GF-D8 (cell line): Measurements from ENCODE around the gene CD9.

ENCODE experiments used
- DNase-seq: peaks from one replicate; lab custom pipeline; 2025; lab: John Stamatoyannopoulos, UW

The CD9 gene

DNA sequence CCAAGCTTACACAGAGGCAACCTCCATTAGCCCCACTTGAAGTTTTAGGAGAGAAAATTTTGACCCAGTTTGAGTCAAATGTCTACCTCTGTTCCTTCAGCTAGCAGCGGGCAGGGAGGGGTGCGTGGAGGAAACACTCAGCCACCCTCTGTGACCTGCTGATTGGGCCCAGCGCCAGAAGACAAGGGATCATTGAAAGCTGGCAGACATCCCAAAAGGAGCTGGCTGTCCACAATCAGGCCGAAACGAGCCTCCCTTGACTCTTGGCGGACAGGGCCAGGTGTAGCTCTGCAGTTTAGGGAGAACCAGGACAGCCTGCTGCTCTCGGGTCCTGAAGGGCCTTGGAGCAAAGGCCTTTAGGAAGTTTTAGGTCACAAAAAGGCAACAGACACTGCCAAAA, 41.3 kb downstream of the CD9 start:
- no peak for DNase-seq

DNA sequence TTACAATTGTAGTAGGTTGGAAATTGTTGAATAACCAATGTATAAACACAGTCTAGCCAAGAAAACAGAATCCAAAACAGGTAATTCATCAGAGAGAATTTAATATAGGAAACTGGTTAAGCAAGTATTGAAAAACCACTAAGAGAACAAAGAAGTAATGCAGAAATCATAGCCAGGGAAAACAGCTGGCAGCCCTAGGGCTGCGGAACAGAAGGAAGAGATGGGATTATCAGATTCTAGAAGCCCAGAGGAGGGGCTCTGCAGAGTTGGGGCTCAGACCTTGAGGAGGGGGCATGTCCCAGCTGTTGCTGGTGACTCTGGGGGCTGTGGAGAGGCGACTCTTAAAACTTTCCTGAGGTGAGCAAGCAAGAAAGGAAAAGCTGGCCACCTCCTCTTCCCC, 49.4 kb downstream of the CD9 start:
- no peak for DNase-seq

GRCh38 chr12:6250343-6250742, 50.1 kb downstream of the CD9 start:
- DNase-seq: no peak

DNA sequence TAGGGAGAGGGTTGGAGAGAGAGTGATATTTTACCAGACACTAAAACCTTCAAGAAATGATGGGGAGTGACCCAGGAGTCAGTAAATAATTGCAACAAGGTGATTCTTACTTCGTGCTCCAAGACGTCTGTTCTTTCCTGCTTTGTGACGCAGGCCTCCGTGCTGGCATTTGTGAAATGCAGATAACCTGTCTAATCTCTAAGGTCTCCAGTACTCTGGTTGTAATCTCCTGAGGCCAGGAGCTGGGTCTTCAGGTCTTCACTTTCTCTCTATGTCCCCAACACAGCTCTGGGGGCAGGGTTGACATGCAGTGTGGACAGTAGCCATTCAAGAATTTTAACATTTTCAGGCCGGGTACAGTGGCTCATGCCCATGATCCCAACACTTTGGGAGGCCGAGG, 53.1 kb downstream of the CD9 start:
- DNase-seq: no peak

- no peak for DNase-seq
Observed at GRCh38 chr12:6254491-6254890, 54.3 kb downstream of the CD9 start.

DNA sequence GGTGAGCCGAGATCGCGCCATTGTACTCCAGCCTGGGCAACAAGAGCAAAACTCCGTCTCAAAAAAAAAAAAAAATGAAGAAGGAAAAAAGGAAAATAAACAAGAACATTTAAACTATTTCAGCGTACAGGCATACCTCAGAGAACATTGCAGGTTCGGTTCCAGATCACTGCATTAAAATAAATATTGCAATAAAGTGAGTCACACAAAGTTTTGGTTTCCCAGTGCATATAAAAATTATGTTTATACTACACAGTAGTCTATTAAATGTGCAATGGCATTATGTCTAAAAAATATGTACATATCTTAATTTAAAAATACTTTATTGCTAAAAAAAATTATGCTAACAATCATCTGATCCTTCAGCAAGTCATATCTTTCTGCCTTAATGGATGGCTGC, 56.8 kb downstream of the CD9 start:
- DNase-seq: no peak

GRCh38 chr12:6262211-6262610, 62.0 kb downstream of the CD9 start:
- DNase-seq: no peak

DNA sequence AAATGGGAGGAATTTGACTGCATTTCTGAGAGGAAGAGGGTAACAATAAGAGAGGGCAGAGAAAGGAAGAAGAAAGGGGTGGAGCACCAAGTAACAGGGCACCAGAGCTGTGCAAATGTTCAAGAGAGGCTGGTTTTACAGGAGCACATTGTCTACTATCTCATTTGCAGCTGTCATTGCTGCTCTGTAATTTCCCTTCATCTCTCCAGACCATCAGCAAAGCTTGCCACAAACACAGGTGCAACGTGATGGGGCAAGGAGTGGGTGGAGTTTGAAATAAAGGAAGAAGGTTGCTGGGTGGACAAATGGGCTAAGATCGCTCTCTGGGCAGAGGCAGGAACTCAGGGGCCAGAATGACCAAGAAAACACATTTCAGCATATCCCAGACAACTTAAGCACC, 62.4 kb downstream of the CD9 start:
- DNase-seq: peak; percentile 68

DNA sequence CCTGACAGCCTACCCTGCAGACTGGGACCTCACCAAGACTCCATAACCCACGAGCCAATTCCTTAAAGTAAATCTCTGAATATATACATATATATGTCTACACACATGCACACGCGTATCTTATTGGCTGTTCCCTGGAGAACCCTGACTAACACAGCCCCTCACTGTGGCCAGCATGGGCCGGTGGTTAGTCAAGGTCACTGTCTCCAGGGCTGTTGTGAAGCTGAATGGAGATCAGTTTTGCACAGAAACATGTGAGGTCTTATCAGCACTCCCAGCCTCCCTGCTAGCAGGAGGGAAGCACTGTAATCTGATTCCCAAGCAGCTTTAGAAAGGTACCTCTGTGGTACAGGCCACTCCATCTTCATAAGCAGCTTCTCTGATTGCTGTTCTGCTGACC, 63.7 kb downstream of the CD9 start:
- no peak for DNase-seq

GRCh38 chr12:6264402-6265037, 64.3 kb downstream of the CD9 start:
- no peak for DNase-seq

GRCh38 chr12:6265038-6265405, 64.8 kb downstream of the CD9 start:
- no peak for DNase-seq

- no peak for DNase-seq
Observed at GRCh38 chr12:6266541-6266966, 66.4 kb downstream of the CD9 start.

GRCh38 chr12:6266971-6267721, 66.9 kb downstream of the CD9 start:
- DNase-seq: no peak

DNA sequence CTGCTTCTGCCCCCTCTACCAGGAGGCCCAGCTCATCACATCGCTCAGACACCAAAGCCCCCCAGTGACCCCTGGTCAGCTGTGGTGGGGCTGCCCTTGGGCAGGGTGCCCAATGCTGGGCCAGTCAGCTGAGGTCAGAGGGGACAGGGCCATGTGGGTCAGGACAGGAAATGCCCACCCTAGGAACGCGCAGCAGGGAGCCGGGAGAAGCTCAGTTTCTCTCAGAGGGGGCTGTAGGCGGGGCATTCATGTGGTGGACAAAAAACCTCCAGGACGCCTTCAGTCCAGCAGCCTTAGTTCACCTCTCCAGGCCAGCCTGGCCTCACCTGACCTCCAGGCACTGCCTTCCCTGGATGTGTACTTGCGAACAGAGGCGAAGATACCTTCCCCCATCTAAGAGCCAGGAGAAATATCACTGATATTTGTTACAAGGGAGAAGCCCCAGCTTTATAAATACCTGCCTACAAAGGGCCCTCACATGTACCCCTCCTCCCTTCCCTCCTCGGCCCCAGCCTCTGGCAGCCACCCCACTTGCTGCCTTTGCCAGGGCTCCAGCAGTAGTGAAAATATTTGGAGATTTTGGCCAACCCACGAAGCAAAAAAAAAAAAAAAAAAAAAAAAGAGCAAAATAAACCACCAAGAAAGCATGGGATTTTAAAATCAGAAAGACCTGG, 68.4 kb downstream of the CD9 start:
- no peak for DNase-seq

DNA sequence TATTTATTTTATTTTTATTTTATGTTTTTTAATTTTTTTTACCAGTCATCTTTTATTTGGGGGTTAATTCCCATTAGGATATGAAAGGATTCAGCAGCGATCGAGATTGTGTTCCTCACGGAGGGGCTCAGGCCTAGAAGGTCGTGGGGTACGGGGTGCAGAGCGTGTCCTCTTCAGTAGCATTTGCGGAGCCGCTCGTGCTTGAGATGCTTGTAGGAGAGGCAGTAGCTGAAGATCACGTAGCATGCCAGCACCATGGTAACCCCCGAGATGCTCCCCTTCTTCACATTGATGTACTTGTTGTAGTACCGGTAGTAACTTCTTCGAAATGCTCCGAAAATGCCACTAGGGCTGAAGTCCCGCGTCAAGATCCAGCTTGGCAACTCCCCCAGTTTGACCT, 69.8 kb downstream of the CD9 start:
- no peak for DNase-seq

- no peak for DNase-seq
Observed at GRCh38 chr12:6271281-6271680, 71.1 kb downstream of the CD9 start.

DNA sequence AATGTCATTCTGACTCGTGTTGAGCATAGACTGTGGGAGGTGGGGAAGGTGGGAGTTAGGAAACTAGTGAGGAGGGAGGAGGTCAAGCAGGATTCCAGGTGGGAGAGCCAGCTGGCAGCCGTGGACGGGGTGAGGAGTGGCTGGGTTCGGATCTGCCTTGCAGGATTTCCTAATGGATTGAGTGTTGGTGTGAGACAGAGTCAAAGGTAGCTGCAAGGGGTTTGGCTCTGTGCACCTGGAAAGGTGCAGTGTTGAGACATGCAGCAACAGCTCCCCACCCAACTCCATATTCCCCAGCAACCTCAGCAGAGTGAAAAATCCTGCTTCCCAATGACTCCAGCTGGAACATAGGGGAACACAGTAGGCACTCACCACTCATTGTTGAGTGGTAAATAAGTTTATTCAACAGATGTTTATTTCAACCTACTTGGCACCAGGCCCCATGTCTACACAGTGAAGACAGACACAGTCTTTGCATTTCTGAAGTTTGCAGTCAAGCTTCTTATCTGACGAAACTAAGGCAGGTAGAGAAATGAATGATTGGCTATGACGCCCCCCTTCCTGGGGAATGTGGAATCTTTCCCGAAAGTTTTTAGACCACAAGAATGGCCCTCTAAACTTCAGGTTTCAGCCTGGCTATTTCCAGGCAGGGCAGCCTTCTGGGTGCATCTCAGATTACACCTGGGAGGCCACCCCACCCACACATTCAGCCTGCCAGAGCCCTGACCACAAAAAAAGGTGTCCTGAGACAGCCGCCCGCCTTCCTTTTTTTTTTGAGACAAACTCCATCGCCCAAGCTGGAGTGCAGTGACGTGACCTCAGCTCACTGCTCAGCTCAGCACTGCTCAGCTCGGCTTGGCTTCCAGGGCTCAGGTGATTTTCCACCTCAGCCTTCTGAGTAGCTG, 72.4 kb downstream of the CD9 start:
- DNase-seq: no peak

DNA sequence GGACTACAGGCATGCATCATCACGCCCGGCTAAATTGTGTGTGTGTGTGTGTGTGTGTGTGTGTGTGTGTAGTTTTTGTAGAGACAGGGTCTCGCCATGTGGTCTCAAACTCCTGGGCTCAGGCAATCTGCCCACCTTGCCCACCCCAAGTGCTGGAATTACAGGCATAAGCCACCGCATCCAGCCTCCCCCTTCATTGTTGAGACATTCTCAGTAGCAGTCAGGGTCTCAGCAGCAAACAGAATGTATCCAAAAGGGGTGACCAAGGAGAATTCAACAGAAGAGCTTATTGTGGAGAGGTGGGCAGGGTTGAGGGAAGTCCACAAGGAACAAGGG, 73.0 kb downstream of the CD9 start:
- no peak for DNase-seq

DNA sequence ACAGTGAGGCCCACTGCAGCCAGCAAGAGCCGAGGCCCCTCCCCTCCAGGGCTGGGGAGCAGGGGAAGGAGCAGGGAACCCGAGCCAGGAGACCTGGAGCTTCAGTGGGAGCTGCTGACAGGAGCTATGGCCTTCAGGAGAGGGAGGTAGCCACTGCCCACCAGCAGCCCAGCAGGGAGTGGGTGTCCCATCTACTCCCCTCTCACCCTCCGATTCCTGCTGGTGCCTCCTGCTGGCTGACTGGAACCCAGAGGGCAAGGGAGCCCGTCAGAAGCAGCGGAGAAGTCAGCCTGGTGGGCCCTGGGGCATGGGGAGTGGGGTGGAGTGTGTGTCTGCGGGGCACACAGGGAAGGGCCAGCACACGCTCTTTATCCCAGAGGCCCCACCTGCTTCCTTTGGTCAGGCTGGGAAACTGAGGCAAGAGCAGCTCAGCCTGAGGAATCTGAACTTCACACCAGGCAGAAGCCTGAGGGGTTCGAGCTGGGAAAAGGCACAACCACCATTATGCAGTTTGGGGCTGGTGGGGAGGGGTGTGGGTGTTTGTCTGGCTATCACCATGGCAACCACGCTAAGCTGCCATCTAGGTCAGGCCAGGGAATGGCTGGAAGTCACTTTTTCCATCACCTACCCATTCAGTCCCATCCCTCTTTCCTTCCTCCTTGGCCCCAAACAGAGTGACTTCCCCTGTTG, 73.5 kb downstream of the CD9 start:
- DNase-seq: no peak

DNA sequence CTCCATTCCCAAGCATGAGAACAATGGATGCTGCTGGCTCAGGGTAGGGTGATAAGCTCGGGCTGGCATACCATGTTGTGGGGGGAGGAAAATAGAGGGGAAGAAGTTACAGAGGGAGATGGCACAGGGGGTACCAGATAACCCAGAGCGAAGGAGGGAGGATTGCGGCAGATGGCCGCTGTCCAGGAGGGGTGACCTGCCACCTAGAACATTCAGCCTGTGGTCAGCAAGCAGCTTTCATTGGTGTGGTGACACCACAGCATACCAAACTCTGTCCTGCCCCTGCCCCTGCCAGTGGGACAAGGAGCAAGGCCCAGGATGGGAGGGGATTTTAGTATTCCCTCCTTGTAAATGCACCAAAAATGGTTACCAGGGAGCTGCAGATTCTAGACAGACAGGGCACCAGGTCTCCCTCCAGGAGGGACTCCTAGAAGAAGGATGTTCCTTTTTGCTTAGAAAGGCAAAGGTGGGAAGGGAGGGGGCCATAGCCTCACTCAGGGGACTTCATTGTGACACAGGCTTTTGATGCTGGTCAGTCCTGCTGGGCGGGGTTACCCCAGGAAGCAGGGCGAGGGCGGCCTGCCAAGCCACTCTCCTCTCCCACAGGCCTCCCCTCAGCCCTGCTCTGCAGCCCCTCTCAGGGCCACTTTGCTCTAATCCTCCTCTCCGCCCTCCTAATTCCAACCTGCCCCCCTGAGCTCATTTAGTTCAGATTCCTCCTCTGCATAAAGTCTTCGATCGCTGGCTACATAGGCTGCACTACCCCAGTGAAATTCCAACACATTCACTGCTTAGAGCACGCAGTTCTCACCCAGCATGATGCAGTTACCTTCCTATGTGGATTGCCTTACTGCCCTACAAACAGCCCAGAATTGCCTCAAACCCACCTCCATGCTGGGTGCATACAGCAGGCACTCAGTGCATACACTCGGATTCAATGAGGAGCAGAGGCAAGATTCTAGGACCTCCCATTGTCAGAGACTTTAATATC, 74.3 kb downstream of the CD9 start:
- no peak for DNase-seq
